Suppressor macrophage treated with lipopolysaccharide for 1 hour (primary cell): ENCODE data around the gene ST8SIA5.

Experiments used
- DNase-seq, 3 donors: peaks; one replicate each; pipeline ENCODE4 v3.0.0-alpha.2; 2020 to 2022

Gene ST8SIA5

DNA sequence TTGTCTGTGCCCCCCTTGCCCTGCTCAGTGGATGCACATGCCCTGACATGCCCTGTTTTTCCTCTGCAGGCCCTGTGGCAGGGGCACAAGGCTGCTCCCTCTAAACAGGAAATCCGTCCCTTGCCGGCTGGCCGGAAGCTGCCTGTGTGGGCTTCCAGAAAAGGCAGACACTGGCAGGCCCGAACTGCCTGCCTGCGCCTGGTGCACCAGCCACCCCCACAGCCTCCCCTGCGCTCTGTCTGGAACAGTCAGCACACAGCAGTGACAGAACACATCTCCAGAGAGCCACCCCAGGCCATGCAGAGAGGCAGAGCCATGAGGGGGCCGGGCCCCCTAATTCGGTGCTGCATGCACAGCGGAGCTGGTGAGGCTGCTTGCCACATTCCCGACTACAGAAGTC lies 133.3 kb downstream of the ST8SIA5 start:
- peak in 2 of 3 donors; percentile 10 to 21 for DNase-seq

DNA sequence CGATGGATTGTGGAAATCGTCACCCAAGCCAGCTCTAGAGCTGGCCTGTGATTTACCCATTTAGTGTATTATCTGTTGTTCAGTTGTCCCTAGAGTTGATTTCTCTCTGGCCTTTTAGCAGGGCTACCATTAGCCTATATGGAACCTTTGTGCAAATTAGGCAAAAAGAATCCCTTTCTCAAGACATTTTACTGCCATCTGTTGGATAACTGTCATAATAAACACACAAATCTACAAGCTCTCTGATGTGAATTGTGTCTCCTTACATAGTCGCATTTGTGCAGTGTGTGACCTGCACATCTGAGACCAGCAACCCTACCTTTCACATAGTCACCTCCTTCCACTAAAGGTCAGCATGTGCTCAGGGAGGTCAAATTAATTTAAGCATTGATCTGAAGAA lies 133.9 kb downstream of the ST8SIA5 start:
- peak in 2 of 3 donors; percentile 32 to 37 for DNase-seq

- DNase-seq: no peak
Measured at GRCh38 chr18:46622451-46622850, 134.4 kb downstream of the ST8SIA5 start.

GRCh38 chr18:46621871-46622270 lies 135.0 kb downstream of the ST8SIA5 start:
- no peak for DNase-seq

DNA sequence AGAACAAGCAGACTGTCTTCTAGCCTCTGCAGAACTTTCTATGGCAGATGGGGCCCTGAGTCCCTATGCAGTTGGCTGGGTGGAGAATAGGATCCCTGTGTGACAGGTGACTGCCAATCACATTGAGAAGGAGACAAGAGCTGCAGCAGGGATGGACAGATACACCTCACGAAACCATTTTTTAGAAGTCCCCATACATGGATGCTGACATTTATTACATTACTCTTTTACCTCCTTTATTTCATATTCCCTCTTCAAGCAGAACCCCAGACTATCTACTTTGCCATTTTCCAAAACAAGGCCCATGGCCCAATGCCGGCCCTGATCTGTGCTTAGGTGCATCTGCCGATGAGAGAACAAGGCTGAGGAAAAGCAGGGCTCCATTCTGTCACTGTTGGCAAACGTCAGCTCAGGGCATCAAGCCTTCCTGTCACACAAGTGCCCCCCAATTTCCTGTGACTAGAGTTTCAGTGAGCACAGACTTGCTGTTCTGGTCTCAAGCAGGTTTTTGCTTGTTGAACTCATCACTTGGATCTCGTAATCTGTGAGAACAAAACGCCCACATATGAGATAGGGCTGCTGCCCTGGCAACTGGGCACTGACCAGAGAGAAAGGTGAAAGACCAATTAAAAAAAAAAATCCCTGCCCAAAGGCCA lies 135.6 kb downstream of the ST8SIA5 start:
- DNase-seq: no peak

DNA sequence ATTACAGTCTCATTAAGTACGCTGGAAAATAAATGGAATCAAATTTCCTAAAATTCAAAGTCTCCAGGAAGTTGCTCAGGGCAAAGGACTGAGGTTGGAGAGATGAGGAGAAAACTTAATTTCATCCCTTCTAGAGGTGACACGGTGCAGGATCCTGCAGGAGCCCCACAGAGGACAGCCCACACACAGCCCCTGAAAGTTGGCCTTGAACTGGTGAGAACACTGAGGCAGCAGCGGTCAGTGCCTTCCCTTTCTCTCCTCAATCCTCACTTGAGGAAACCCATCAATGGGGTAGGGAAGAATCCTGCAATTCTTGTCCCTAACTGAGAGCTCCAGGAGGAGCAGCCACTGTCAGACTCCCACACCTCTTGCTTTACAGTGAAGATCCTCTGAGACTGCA lies 137.3 kb downstream of the ST8SIA5 start:
- DNase-seq: no peak
